H1 (cell line): Measurements from ENCODE around the gene MAP2K2. TPM values are rescaled to one million over a fixed set of nuclear protein-coding genes. Genes with fewer than 3 reads are reported as not detected.

Experiments used
- MAX ChIP-seq: IDR thresholded peaks from 2 replicates; pipeline ENCODE4 v1.6.1; 2012; ENCODE audit warnings: inconsistent platforms
- PHF8 ChIP-seq: fragments of 200-600 bp; sonication (generic); conservative IDR thresholded peaks from 2 replicates; pipeline ENCODE4 v1.7.1; 2012; ENCODE audit warnings: low read depth, mild to moderate bottlenecking, inconsistent platforms, low read length, moderate library complexity
- RFX5 ChIP-seq: IDR thresholded peaks from 2 replicates; pipeline ENCODE4 v1.6.1; 2011; ENCODE audit warnings: low read depth, low read length, improper control_type of control experiment, borderline replicate concordance
- SUZ12 ChIP-seq: fragments of 200-600 bp; sonication (generic); IDR thresholded peaks from 2 replicates; pipeline ENCODE4 v1.6.1; 2012; ENCODE audit warnings: mild to moderate bottlenecking, inconsistent platforms, low read length, moderate library complexity, mixed read lengths
- TCF12 ChIP-seq: IDR thresholded peaks from 2 replicates; pipeline ENCODE4 v1.6.1; 2011; ENCODE audit warnings: low read depth, mild to moderate bottlenecking, low read length
- polyA plus RNA-seq, 7 experiments: library from polyadenylated mRNA; depleted of rRNA in 3 of 7; stranded (reverse) in 5 of 7; unstranded in 2 of 7; fragments of >200 nt in 5 of 7; fragments of 200-250 nt in 2 of 7; gene quantifications; 1 replicate in 5 of 7; 2 replicates in 1 of 7; 4 replicates in 1 of 7; pipeline versions ENCODE4 v1.2.1 to v1.2.3, GENCODE V29; 2011 to 2013; ENCODE audit warnings: missing spikeins in 2 of 7, mixed read lengths in 2 of 7
- total RNA-seq: library from RNA; stranded (reverse); fragmentation: NEBNext Ultra II Directional; extraction: Animal tissue kit (Norgen Biotek cat#: 25700); gene quantifications from 2 replicates; pipeline ENCODE4 v1.2.1, GENCODE V29; 2021

The MAP2K2 gene
- total and polyA plus RNA-seq, 2 of the 8 experiments (the other 6 are each of a cell fraction or from before 2014, with no cell fraction given): 111 to 162 TPM

GRCh38 chr19:4065430-4066175 is 58.3 kb downstream of the MAP2K2 start (continued):
- TF ChIP-seq MAX (no peak), SUZ12 (no peak), RFX5 (no peak), PHF8 (0 out of 2 replicates have a peak, but pooled peaks have one; percentile 8), TCF12 (no peak)
